GM12878 (cell line): ENCODE results near the gene MAN2B1. TPM values are rescaled to one million over a fixed set of nuclear protein-coding genes. Genes with fewer than 3 reads are reported as not detected.

Source experiments
- ATAC-seq: fragments of 200-7000 bp; cut with Tn5 transposase; 3 replicates; pipeline ENCODE4 v1.9.1; 2020; ENCODE audit warnings: mild to moderate bottlenecking, moderate library complexity
- BruUV-seq: library from RNA; stranded (reverse); fragments of 400-500 nt; replicated peaks from 2 replicates; lab custom pipeline; 2021; lab: Mats Ljungman, UMichigan
- CTCF ChIA-PET: fragments of 300-600 bp; sonication (Branson Sonifier 250); formaldehyde crosslinking; extraction: SDS; loops from one replicate; lab custom pipeline; 2021; ENCODE audit warnings: inconsistent platforms; lab: Yijun Ruan, JAX
- POLR2A ChIA-PET: fragments of 350-600 bp; formaldehyde crosslinking; extraction: SDS; loops from one replicate; lab custom pipeline; 2021; ENCODE audit warnings: inconsistent platforms; lab: Charles Lee
- RAD21 ChIA-PET: fragments of 300-600 bp; sonication (Branson Sonifier 250); formaldehyde crosslinking; loops from one replicate; lab custom pipeline; 2023; ENCODE audit warnings: antibody characterized with exemption; ENCODE audit not compliant: unreplicated experiment; lab: Charles Lee
- SMC1A ChIA-PET: fragments of 300-600 bp; sonication (Branson Sonifier 250); formaldehyde crosslinking; loops from one replicate; lab custom pipeline; 2023; ENCODE audit not compliant: unreplicated experiment, uncharacterized antibody; lab: Charles Lee
- DNase-seq: peaks from one replicate; pipeline ENCODE4 v3.0.0-alpha.2; 2011; ENCODE audit warnings: low read depth, low spot score
- FAIRE-seq: peaks from 3 replicates; lab custom pipeline; 2011; peaks lifted over from hg19 to GRCh38; lab: Jason Lieb, UNC
- H2AFZ ChIP-seq: 2 replicates; pipeline ENCODE4 v1.6.0; 2011; ENCODE audit warnings: low read depth, low read length, control low read depth; ENCODE audit not compliant: control insufficient read depth
- H3K27ac ChIP-seq: 2 replicates; pipeline ENCODE4 v1.5.1; 2011; ENCODE audit warnings: control low read depth; ENCODE audit not compliant: control insufficient read depth, insufficient read depth
- H3K27me3 ChIP-seq, 2 experiments: replicated peaks in 1 of 2; 2 replicates each; pipeline versions ENCODE4 v1.6.0 to v1.6.1; 2011; ENCODE audit warnings: low read length in 1 of 2; ENCODE audit not compliant: control insufficient read depth in 2 of 2, insufficient read depth in 2 of 2
- H3K36me3 ChIP-seq, 2 experiments: 2 replicates each; pipeline ENCODE4 v1.5.1; 2011; ENCODE audit warnings: low read length in 1 of 2; ENCODE audit not compliant: control insufficient read depth in 2 of 2, insufficient read depth in 2 of 2
- H3K4me1 ChIP-seq: 2 replicates; pipeline ENCODE4 v1.6.1; 2011; ENCODE audit warnings: mild to moderate bottlenecking, low read length, moderate library complexity, mixed read lengths; ENCODE audit not compliant: control insufficient read depth, insufficient read depth
- H3K4me2 ChIP-seq: 2 replicates; pipeline ENCODE4 v1.6.0; 2011; ENCODE audit warnings: control low read depth; ENCODE audit not compliant: control insufficient read depth, insufficient read depth
- H3K4me3 ChIP-seq: fragments of 200-600 bp; sonication (generic); 2 replicates; pipeline ENCODE4 v1.5.1; 2016
- H3K79me2 ChIP-seq: 2 replicates; pipeline ENCODE4 v1.6.0; 2011; ENCODE audit warnings: low read length; ENCODE audit not compliant: control insufficient read depth, insufficient read depth
- H3K9ac ChIP-seq: 2 replicates; pipeline ENCODE4 v1.8.0; 2011; ENCODE audit warnings: low read length, control low read depth, mixed read lengths; ENCODE audit not compliant: control insufficient read depth, insufficient read depth
- H3K9me3 ChIP-seq: replicated peaks from 3 replicates; pipeline ENCODE4 v1.5.1; 2011; ENCODE audit warnings: mild to moderate bottlenecking, low read length; ENCODE audit not compliant: control insufficient read depth, insufficient read depth
- H4K20me1 ChIP-seq: 2 replicates; pipeline ENCODE4 v1.6.0; 2011; ENCODE audit not compliant: control insufficient read depth, insufficient read depth
- BACH1 ChIP-seq: fragments of 450-650 bp; IDR thresholded peaks from 2 replicates; pipeline ENCODE4 v1.6.1; 2017; ENCODE audit warnings: mild to moderate bottlenecking, borderline replicate concordance
- ESRRA ChIP-seq: IDR thresholded peaks from 2 replicates; pipeline ENCODE4 v1.6.1; 2012; ENCODE audit warnings: mild to moderate bottlenecking, low read length, improper control_type of control experiment
- GABPA ChIP-seq: IDR thresholded peaks from 2 replicates; pipeline ENCODE4 v1.6.1; 2014; ENCODE audit warnings: antibody characterized with exemption, low read depth, mild to moderate bottlenecking, inconsistent platforms
- HDAC2 ChIP-seq: fragments of 200-600 bp; sonication (generic); IDR thresholded peaks from 2 replicates; pipeline ENCODE4 v1.6.1; 2017
- JUND ChIP-seq: IDR thresholded peaks from 2 replicates; pipeline ENCODE4 v1.6.1; 2012; ENCODE audit warnings: low read depth, mild to moderate bottlenecking, low read length, improper control_type of control experiment, moderate library complexity
- MYB ChIP-seq: fragments of 150-350 bp; IDR thresholded peaks from 2 replicates; pipeline ENCODE4 v1.6.1; 2014; ENCODE audit warnings: mild to moderate bottlenecking, low read depth, low read length, borderline replicate concordance
- NBN ChIP-seq: fragments of 450-650 bp; IDR thresholded peaks from 2 replicates; pipeline ENCODE4 v1.6.1; 2016
- NFYB ChIP-seq: IDR thresholded peaks from 2 replicates; pipeline ENCODE4 v1.6.1; 2011; ENCODE audit warnings: low read depth, mild to moderate bottlenecking, low read length, improper control_type of control experiment, moderate library complexity; ENCODE audit not compliant: insufficient read depth
- NR2C2 ChIP-seq: IDR thresholded peaks from 2 replicates; pipeline ENCODE4 v1.6.1; 2011; ENCODE audit warnings: borderline replicate concordance, low read depth; ENCODE audit not compliant: control insufficient read depth, insufficient read length
- POLR2AphosphoS5 ChIP-seq: IDR thresholded peaks from 2 replicates; pipeline ENCODE4 v1.6.1; 2011; ENCODE audit warnings: mild to moderate bottlenecking, low read length, inconsistent platforms
- RBBP5 ChIP-seq: fragments of 200-600 bp; sonication (generic); conservative IDR thresholded peaks from 2 replicates; pipeline ENCODE4 v1.6.1; 2016
- SPI1 ChIP-seq: IDR thresholded peaks from 2 replicates; pipeline ENCODE4 v1.6.1; 2011; ENCODE audit warnings: low read depth, mild to moderate bottlenecking, low read length, moderate library complexity, borderline replicate concordance; ENCODE audit not compliant: insufficient read depth
- STAT3 ChIP-seq: IDR thresholded peaks from 2 replicates; pipeline ENCODE4 v1.6.1; 2011; ENCODE audit warnings: low read depth, low read length, improper control_type of control experiment
- TCF3 ChIP-seq: IDR thresholded peaks from 2 replicates; pipeline ENCODE4 v1.6.1; 2012; ENCODE audit warnings: low read depth, mild to moderate bottlenecking, low read length, borderline replicate concordance; ENCODE audit not compliant: insufficient read depth
- WRNIP1 ChIP-seq: IDR thresholded peaks from 2 replicates; pipeline ENCODE4 v1.6.1; 2011; ENCODE audit warnings: low read depth, low read length, improper control_type of control experiment, borderline replicate concordance
- ZSCAN29 ChIP-seq: fragments of 450-650 bp; IDR thresholded peaks from 2 replicates; pipeline ENCODE4 v1.6.1; 2017; ENCODE audit warnings: mild to moderate bottlenecking, moderate library complexity
- WGBS: methylation state at CpG from one replicate; pipeline ENCODE4 v1.1.6; 2016; ENCODE audit warnings: low lambda C conversion rate; ENCODE audit not compliant: insufficient replicate concordance, insufficient coverage; ENCODE audit errors: missing lambda C conversion rate; 5-methylcytosine and 5-hydroxymethylcytosine counted together
- in situ Hi-C: fragments of 300-500 bp; cut with MboI; formaldehyde crosslinking; loops from 9 replicates; pipeline ENCODE4 v1.14.3; 2018; ENCODE audit warnings: mixed read lengths
- intact Hi-C: fragments of 100-400 bp; cut with micrococcal nuclease; formaldehyde crosslinking; loops from one replicate; pipeline ENCODE4 v1.14.2; 2022; ENCODE audit not compliant: unreplicated experiment
- polyA plus RNA-seq, 11 experiments: library from polyadenylated mRNA; depleted of rRNA in 4 of 11; unstranded in 6 of 11; stranded (reverse) in 5 of 11; fragments of >200 nt; fragmentation: Nextera tagmentation in 4 of 11; fragmentation: Illumina TruSeq in 1 of 11; extraction: Ambion mirVana in 4 of 11; extraction: Trizol in 1 of 11; gene quantifications; 1 replicate in 1 of 11; 2 replicates in 10 of 11; pipeline versions ENCODE4 v1.2.1 to v1.2.3, GENCODE V29; 2011 to 2016; ENCODE audit warnings: inconsistent platforms in 2 of 11, missing spikeins in 2 of 11, low read depth in 1 of 11
- total RNA-seq, 4 experiments: library from RNA; depleted of rRNA in 3 of 4; stranded (reverse); fragments of >200 nt in 3 of 4; fragmentation: Illumina TruSeq in 1 of 4; extraction: Trizol in 1 of 4; gene quantifications; 2 replicates each; pipeline versions ENCODE4 v1.2.1 to v1.2.3, GENCODE V29; 2013 to 2021
- TF ChIP-seq, protein P1 (sequence below): fragments of 450-650 bp; IDR thresholded peaks from 2 replicates; pipeline ENCODE4 v1.6.1; 2016; ENCODE audit warnings: mild to moderate bottlenecking, moderate library complexity, borderline replicate concordance
- TF ChIP-seq, protein P2 (sequence below): fragments of 450-650 bp; IDR thresholded peaks from 2 replicates; pipeline ENCODE4 v1.6.1; 2016; ENCODE audit warnings: mild to moderate bottlenecking

Gene MAN2B1
- total and polyA plus RNA-seq, 10 of the 15 experiments (the other 5 are each of a cell fraction or from before 2014, with no cell fraction given), result 7.6 to 224 (median 81.4) TPM

DNA sequence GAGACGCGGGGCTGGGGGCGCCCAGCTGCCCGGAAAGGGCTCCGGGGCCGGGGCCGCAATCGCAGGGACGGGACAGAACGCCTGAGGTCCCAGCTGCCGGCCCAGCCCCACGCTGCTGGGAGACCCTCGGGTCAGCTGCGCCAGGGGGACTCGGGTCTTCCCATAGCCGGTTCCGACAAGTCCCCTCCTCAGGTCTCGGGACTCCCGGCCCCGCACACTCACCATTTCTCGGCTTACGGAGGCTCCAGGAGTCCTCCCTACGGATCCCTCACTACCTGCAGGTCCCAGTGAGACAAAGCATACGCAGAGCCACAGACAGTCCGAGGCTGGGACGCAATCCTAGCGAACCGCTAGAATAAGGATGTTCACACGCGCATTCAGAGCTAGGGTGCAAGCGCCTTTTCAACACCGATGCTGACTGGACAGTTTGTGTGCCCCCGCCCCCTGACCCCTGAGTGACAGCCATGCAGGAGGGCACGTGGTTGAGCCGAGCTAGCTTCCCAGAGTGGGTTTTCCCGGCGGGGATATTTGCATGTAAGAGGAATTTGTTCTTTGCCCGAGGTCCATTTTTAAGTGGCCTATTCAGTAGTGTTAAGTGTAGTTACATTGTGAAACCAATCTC is 69.5 kb downstream of the MAN2B1 start:
- no peak for TF ChIP-seq NBN
- TF ChIP-seq, protein P1, sequence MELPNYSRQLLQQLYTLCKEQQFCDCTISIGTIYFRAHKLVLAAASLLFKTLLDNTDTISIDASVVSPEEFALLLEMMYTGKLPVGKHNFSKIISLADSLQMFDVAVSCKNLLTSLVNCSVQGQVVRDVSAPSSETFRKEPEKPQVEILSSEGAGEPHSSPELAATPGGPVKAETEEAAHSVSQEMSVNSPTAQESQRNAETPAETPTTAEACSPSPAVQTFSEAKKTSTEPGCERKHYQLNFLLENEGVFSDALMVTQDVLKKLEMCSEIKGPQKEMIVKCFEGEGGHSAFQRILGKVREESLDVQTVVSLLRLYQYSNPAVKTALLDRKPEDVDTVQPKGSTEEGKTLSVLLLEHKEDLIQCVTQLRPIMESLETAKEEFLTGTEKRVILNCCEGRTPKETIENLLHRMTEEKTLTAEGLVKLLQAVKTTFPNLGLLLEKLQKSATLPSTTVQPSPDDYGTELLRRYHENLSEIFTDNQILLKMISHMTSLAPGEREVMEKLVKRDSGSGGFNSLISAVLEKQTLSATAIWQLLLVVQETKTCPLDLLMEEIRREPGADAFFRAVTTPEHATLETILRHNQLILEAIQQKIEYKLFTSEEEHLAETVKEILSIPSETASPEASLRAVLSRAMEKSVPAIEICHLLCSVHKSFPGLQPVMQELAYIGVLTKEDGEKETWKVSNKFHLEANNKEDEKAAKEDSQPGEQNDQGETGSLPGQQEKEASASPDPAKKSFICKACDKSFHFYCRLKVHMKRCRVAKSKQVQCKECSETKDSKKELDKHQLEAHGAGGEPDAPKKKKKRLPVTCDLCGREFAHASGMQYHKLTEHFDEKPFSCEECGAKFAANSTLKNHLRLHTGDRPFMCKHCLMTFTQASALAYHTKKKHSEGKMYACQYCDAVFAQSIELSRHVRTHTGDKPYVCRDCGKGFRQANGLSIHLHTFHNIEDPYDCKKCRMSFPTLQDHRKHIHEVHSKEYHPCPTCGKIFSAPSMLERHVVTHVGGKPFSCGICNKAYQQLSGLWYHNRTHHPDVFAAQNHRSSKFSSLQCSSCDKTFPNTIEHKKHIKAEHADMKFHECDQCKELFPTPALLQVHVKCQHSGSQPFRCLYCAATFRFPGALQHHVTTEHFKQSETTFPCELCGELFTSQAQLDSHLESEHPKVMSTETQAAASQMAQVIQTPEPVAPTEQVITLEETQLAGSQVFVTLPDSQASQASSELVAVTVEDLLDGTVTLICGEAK, result no peak
- TF ChIP-seq BACH1, result no peak
- no peak for TF ChIP-seq SPI1
- TF ChIP-seq POLR2AphosphoS5, result no peak
- TF ChIP-seq NR2C2, result no peak
- TF ChIP-seq NFYB, result no peak
- TF ChIP-seq, protein P2, sequence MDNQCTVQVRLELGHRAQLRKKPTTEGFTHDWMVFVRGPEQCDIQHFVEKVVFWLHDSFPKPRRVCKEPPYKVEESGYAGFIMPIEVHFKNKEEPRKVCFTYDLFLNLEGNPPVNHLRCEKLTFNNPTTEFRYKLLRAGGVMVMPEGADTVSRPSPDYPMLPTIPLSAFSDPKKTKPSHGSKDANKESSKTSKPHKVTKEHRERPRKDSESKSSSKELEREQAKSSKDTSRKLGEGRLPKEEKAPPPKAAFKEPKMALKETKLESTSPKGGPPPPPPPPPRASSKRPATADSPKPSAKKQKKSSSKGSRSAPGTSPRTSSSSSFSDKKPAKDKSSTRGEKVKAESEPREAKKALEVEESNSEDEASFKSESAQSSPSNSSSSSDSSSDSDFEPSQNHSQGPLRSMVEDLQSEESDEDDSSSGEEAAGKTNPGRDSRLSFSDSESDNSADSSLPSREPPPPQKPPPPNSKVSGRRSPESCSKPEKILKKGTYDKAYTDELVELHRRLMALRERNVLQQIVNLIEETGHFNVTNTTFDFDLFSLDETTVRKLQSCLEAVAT, result no peak
- no peak for TF ChIP-seq GABPA
- TF ChIP-seq HDAC2, result no peak
- no peak for TF ChIP-seq MYB
- no peak for TF ChIP-seq WRNIP1
- TF ChIP-seq TCF3, result no peak
- no peak for TF ChIP-seq JUND
- no peak for TF ChIP-seq STAT3
- no peak for TF ChIP-seq RBBP5
- TF ChIP-seq ZSCAN29, result no peak
- TF ChIP-seq ESRRA, result no peak
- WGBS, result 95% methylated on average over 38 of the region's 38 CpGs
- in situ Hi-C loops (no loop called here), intact Hi-C loops (no loop called here)
- ATAC-seq (no peak), DNase-seq (no peak), FAIRE-seq (no peak)
- BruUV-seq, result TSS peak; percentile 35
- Histone ChIP-seq H3K4me1 (no peaks in the 10 kb centered on the region), H3K4me3 (no peak overlapping the region), H3K79me2 (no peaks in the 10 kb centered on the region), H4K20me1 (no peaks in the 10 kb centered on the region), H3K9ac (no peak overlapping the region), H3K4me2 (no peak overlapping the region), H3K27ac (no peak overlapping the region), H3K27me3 (no peaks in the 10 kb centered on the region), H3K9me3 (no peaks in the 10 kb centered on the region; the same call in 2 of the 3 replicates), H3K36me3 (no peaks in the 10 kb centered on the region; a peak in 2 of 4 replicates), H2AFZ (no peak overlapping the region)
- RAD21 ChIA-PET, result no interaction called here
- CTCF ChIA-PET, result no interaction called here
- POLR2A ChIA-PET, result no interaction called here
- SMC1A ChIA-PET, result no interaction called here
